Stomach (tissue), 9 donors: Measurements from ENCODE around the gene PTK6. TPM values are rescaled to one million over a fixed set of nuclear protein-coding genes. Genes with fewer than 3 reads are reported as not detected.

ENCODE experiments used
- DNase-seq, 2 donors: peaks; one replicate each; pipeline versions ENCODE4 v3.0.0 to v3.0.0-alpha.2; 2013 to 2019
- H3K27ac ChIP-seq, 5 donors: fragments of 200-600 bp in 4 of 5; sonication (generic) in 4 of 5; one replicate each; pipeline ENCODE4 v1.5.1; 2013 to 2019; ENCODE audit warnings: mild to moderate bottlenecking in 1 of 5, moderate library complexity in 1 of 5
- H3K27me3 ChIP-seq, 3 donors: fragments of 200-600 bp; sonication (generic); one replicate each; pipeline ENCODE4 v1.5.1; 2017 to 2019; ENCODE audit warnings: mixed run types in 1 of 3
- H3K36me3 ChIP-seq, 4 donors: fragments of 200-600 bp; sonication (generic); 1 replicate in 3 of 4; 2 replicates in 1 of 4; pipeline ENCODE4 v1.5.1; 2016 to 2019
- H3K4me1 ChIP-seq, 4 donors: fragments of 200-600 bp; sonication (generic); one replicate each; pipeline ENCODE4 v1.5.1; 2016 to 2019
- H3K4me3 ChIP-seq, 4 donors: fragments of 200-600 bp; sonication (generic) in 3 of 4; one replicate each; pipeline ENCODE4 v1.5.1; 2016 to 2019; ENCODE audit warnings: mild to moderate bottlenecking in 1 of 4
- H3K9me3 ChIP-seq, 4 donors: fragments of 200-600 bp; sonication (generic); one replicate each; pipeline ENCODE4 v1.5.1; 2016 to 2019
- CTCF ChIP-seq, 7 experiments: fragments of 450-650 bp in 4 of 7; fragments of 200-600 bp in 3 of 7; sonication (generic) in 3 of 7; IDR thresholded peaks; one replicate each; pipeline ENCODE4 v1.5.1; 2016 to 2019; ENCODE audit warnings: antibody characterized with exemption in 7 of 7, control low read depth in 2 of 7, mild to moderate bottlenecking in 1 of 7
- EP300 ChIP-seq: sonication (generic); formaldehyde crosslinking; IDR thresholded peaks from one replicate; pipeline ENCODE4 v1.6.1; 2017; ENCODE audit warnings: antibody characterized with exemption
- POLR2A ChIP-seq, 4 donors: fragments of 450-650 bp; IDR thresholded peaks; one replicate each; pipeline ENCODE4 v1.6.1; 2016; ENCODE audit warnings: antibody characterized with exemption in 4 of 4, control low read depth in 2 of 4, mild to moderate bottlenecking in 1 of 4, moderate library complexity in 1 of 4
- POLR2AphosphoS5 ChIP-seq, 3 donors: sonication (generic); formaldehyde crosslinking; IDR thresholded peaks; one replicate each; pipeline ENCODE4 v1.6.1; 2016; ENCODE audit warnings: antibody characterized with exemption in 3 of 3
- WGBS, 5 donors: extraction: QIAGEN DNeasy Blood & Tissue Kit in 3 of 5; methylation state at CpG; one replicate each; pipeline versions ENCODE4 v1.1.5 to v1.1.7; 2013 to 2018; 5-methylcytosine and 5-hydroxymethylcytosine counted together
- intact Hi-C: fragments of 100-400 bp; cut with DNase I; formaldehyde crosslinking; loops from one replicate; pipeline ENCODE4 v1.15.1; 2023; ENCODE audit warnings: low total_unique reads
- polyA plus RNA-seq, 3 donors: library from polyadenylated mRNA; stranded (reverse); fragments of 200-250 nt; gene quantifications; one replicate each; pipeline ENCODE4 v1.2.3, GENCODE V29; 2013
- total RNA-seq, 5 donors: library from RNA; depleted of rRNA; stranded (reverse); fragments of >200 nt; gene quantifications; one replicate each; pipeline versions ENCODE4 v1.1.0 to v1.2.3, GENCODE V29; 2014 to 2016
- donor health status: healthy with polysubstance abuse.
- donor health status: Bipolar disorder and iron deficiency.
- donor health status: healthy.

The PTK6 gene
- total and polyA plus RNA-seq, 8 donors = 7.7 to 98.5 (median 22.9) TPM

- no peak for DNase-seq
- 33 to 53% (median 45%) methylated on average over 9 to 14 of the region's 14 CpGs for WGBS, 5 donors
- Histone ChIP-seq H3K36me3 (peaks cover 0 to 4% (median 0%) of the 10 kb centered on the region in 4 donors), H3K27me3 (peaks cover 9 to 95% (median 51%) of the 10 kb centered on the region in 3 donors), H3K27ac (no peak overlapping the region), H3K9me3 (peaks cover 0 to 6% (median 5%) of the 10 kb centered on the region in 4 donors), H3K4me3 (no peak overlapping the region), H3K4me1 (peaks cover 0 to 16% (median 7%) of the 10 kb centered on the region in 4 donors)
- intact Hi-C loops = no loop called here
- TF ChIP-seq CTCF (IDR thresholded peaks at IDR 0.05) (no peak), POLR2A (IDR thresholded peaks at IDR 0.05) (no peak), POLR2AphosphoS5 (IDR thresholded peaks at IDR 0.05) (no peak), EP300 (no peak)
These were observed 49.9 kb downstream of the PTK6 start for GRCh38 chr20:63487116-63487764.

GRCh38 chr20:63486300-63486855 lies 50.8 kb downstream of the PTK6 start:
- peaks cover 0 to 6% (median 5%) of the 10 kb centered on the region in 4 donors for H3K9me3 ChIP-seq
- H3K27ac ChIP-seq = no peak overlapping the region
- H3K4me1 ChIP-seq = peaks cover 0 to 16% (median 7%) of the 10 kb centered on the region in 4 donors
- 87 to 92% (median 89%) methylated on average over 15 to 17 of the region's 17 CpGs for WGBS, 5 donors
- intact Hi-C loops = no loop called here
- no peak for DNase-seq
- no peak for TF ChIP-seq POLR2AphosphoS5 (IDR thresholded peaks at IDR 0.05)
- no peak for TF ChIP-seq POLR2A (IDR thresholded peaks at IDR 0.05)
- TF ChIP-seq CTCF (IDR thresholded peaks at IDR 0.05) = no peak
- TF ChIP-seq EP300 = no peak
- H3K27me3 ChIP-seq = peaks cover 9 to 100% (median 57%) of the 10 kb centered on the region in 3 donors
- no peak overlapping the region for H3K4me3 ChIP-seq
- H3K36me3 ChIP-seq = peaks cover 0 to 3% (median 0%) of the 10 kb centered on the region in 4 donors

- H3K27ac ChIP-seq = no peak overlapping the region
- intact Hi-C loops = no loop called here
- peaks cover 0 to 16% (median 7%) of the 10 kb centered on the region in 4 donors for H3K4me1 ChIP-seq
- 40 to 66% (median 59%) methylated on average over 12 to 18 of the region's 18 CpGs for WGBS, 5 donors
- TF ChIP-seq EP300 (no peak), CTCF (IDR thresholded peaks at IDR 0.05) (no peak), POLR2AphosphoS5 (IDR thresholded peaks at IDR 0.05) (no peak), POLR2A (IDR thresholded peaks at IDR 0.05) (no peak)
- DNase-seq = no peak
- H3K9me3 ChIP-seq = peaks cover 0 to 6% (median 5%) of the 10 kb centered on the region in 4 donors
- H3K27me3 ChIP-seq = peaks cover 9 to 100% (median 57%) of the 10 kb centered on the region in 3 donors
- H3K4me3 ChIP-seq = no peak overlapping the region
- H3K36me3 ChIP-seq = no peaks in the 10 kb centered on the region
These were observed 52.3 kb downstream of the PTK6 start for GRCh38 chr20:63484651-63485403.

- peaks cover 0 to 16% (median 10%) of the 10 kb centered on the region in 4 donors for H3K4me1 ChIP-seq
- WGBS, 5 donors = 48 to 71% (median 54%) methylated on average over 17 of the region's 17 CpGs
- TF ChIP-seq CTCF (IDR thresholded peaks at IDR 0.05) (no peak), EP300 (no peak), POLR2A (IDR thresholded peaks at IDR 0.05) (no peak), POLR2AphosphoS5 (IDR thresholded peaks at IDR 0.05) (no peak)
- H3K27ac ChIP-seq = no peak overlapping the region
- no peaks in the 10 kb centered on the region for H3K36me3 ChIP-seq
- peaks cover 15 to 100% (median 63%) of the 10 kb centered on the region in 3 donors for H3K27me3 ChIP-seq
- no peak for DNase-seq
- no peak overlapping the region for H3K4me3 ChIP-seq
- peaks cover 0 to 6% (median 5%) of the 10 kb centered on the region in 4 donors for H3K9me3 ChIP-seq
- intact Hi-C loops = no loop called here
These were observed 52.9 kb downstream of the PTK6 start for GRCh38 chr20:63484236-63484635.
